Measurements from ENCODE around the gene ARHGAP40.

ARHGAP40 gene

GRCh38 chr20:38664284-38664683 lies 62.7 kb downstream of the ARHGAP40 start:
- H3K9me3 ChIP-seq (ENCODE audit: control insufficient read depth in 2 of 2, low read length in 2 of 2), result no peaks in the 10 kb centered on the region
- H3K4me1 ChIP-seq (ENCODE audit: control insufficient read depth in 2 of 2, insufficient read depth in 2 of 2, low read length in 2 of 2), result no peaks in the 10 kb centered on the region
- no peak overlapping the region for H3K9ac ChIP-seq (ENCODE audit: low read depth in 1 of 2, low read length in 2 of 2)
- H3K36me3 ChIP-seq (ENCODE audit: control insufficient read depth in 2 of 2, insufficient read depth in 2 of 2, low read length in 2 of 2), result no peaks in the 10 kb centered on the region
- peaks cover 5% of the 10 kb centered on the region in 2 donors for H3K27me3 ChIP-seq (ENCODE audit: control insufficient read depth in 2 of 2, insufficient read depth in 2 of 2, low read length in 2 of 2)
- H3K4me3 ChIP-seq (ENCODE audit: low read length in 2 of 2), result no peak overlapping the region
- H3K27ac ChIP-seq (ENCODE audit: low read depth in 2 of 2, low read length in 2 of 2), result no peak overlapping the region

GRCh38 chr20:38665094-38665493 lies 63.5 kb downstream of the ARHGAP40 start:
- Histone ChIP-seq H3K9me3 (ENCODE audit: control insufficient read depth in 2 of 2, low read length in 2 of 2) (no peaks in the 10 kb centered on the region), H3K4me3 (ENCODE audit: low read length in 2 of 2) (no peak overlapping the region), H3K9ac (ENCODE audit: low read depth in 1 of 2, low read length in 2 of 2) (no peak overlapping the region), H3K27ac (ENCODE audit: low read depth in 2 of 2, low read length in 2 of 2) (no peak overlapping the region), H3K27me3 (ENCODE audit: control insufficient read depth in 2 of 2, insufficient read depth in 2 of 2, low read length in 2 of 2) (peaks cover 5% of the 10 kb centered on the region in 2 donors), H3K36me3 (ENCODE audit: control insufficient read depth in 2 of 2, insufficient read depth in 2 of 2, low read length in 2 of 2) (no peaks in the 10 kb centered on the region), H3K4me1 (ENCODE audit: control insufficient read depth in 2 of 2, insufficient read depth in 2 of 2, low read length in 2 of 2) (no peaks in the 10 kb centered on the region)

GRCh38 chr20:38665506-38666285 lies 64.1 kb downstream of the ARHGAP40 start:
- no peak overlapping the region for H3K9ac ChIP-seq (ENCODE audit: low read depth in 1 of 2, low read length in 2 of 2)
- H3K9me3 ChIP-seq (ENCODE audit: control insufficient read depth in 2 of 2, low read length in 2 of 2), result no peaks in the 10 kb centered on the region
- H3K4me3 ChIP-seq (ENCODE audit: low read length in 2 of 2), result no peak overlapping the region
- no peak overlapping the region for H3K27ac ChIP-seq (ENCODE audit: low read depth in 2 of 2, low read length in 2 of 2)
- H3K4me1 ChIP-seq (ENCODE audit: control insufficient read depth in 2 of 2, insufficient read depth in 2 of 2, low read length in 2 of 2), result no peaks in the 10 kb centered on the region
- H3K36me3 ChIP-seq (ENCODE audit: control insufficient read depth in 2 of 2, insufficient read depth in 2 of 2, low read length in 2 of 2), result no peaks in the 10 kb centered on the region
- peaks cover 5% of the 10 kb centered on the region in 2 donors for H3K27me3 ChIP-seq (ENCODE audit: control insufficient read depth in 2 of 2, insufficient read depth in 2 of 2, low read length in 2 of 2)

- Histone ChIP-seq H3K9ac (ENCODE audit: low read depth in 1 of 2, low read length in 2 of 2) (no peak overlapping the region), H3K9me3 (ENCODE audit: control insufficient read depth in 2 of 2, low read length in 2 of 2) (no peaks in the 10 kb centered on the region), H3K27me3 (ENCODE audit: control insufficient read depth in 2 of 2, insufficient read depth in 2 of 2, low read length in 2 of 2) (peaks cover 12 to 14% of the 10 kb centered on the region in 2 donors)
Observed at GRCh38 chr20:38667417-38667956, 65.9 kb downstream of the ARHGAP40 start.

GRCh38 chr20:38669688-38670087 lies 68.1 kb downstream of the ARHGAP40 start:
- Histone ChIP-seq H3K4me3 (ENCODE audit: low read length in 2 of 2) (no peak overlapping the region), H3K27ac (ENCODE audit: low read depth in 2 of 2, low read length in 2 of 2) (no peak overlapping the region), H3K4me1 (ENCODE audit: control insufficient read depth in 2 of 2, insufficient read depth in 2 of 2, low read length in 2 of 2) (peaks cover 0 to 5% of the 10 kb centered on the region in 2 donors), H3K9ac (ENCODE audit: low read depth in 1 of 2, low read length in 2 of 2) (no peak overlapping the region), H3K9me3 (ENCODE audit: control insufficient read depth in 2 of 2, low read length in 2 of 2) (no peaks in the 10 kb centered on the region), H3K36me3 (ENCODE audit: control insufficient read depth in 2 of 2, insufficient read depth in 2 of 2, low read length in 2 of 2) (no peaks in the 10 kb centered on the region), H3K27me3 (ENCODE audit: control insufficient read depth in 2 of 2, insufficient read depth in 2 of 2, low read length in 2 of 2) (peaks cover 15 to 20% of the 10 kb centered on the region in 2 donors)

More at GRCh38 chr20:38667417-38667956, 65.9 kb downstream of the ARHGAP40 start:
- no peaks in the 10 kb centered on the region for H3K4me1 ChIP-seq (ENCODE audit: control insufficient read depth in 2 of 2, insufficient read depth in 2 of 2, low read length in 2 of 2)
- H3K4me3 ChIP-seq (ENCODE audit: low read length in 2 of 2), result no peak overlapping the region
- no peak overlapping the region for H3K27ac ChIP-seq (ENCODE audit: low read depth in 2 of 2, low read length in 2 of 2)
- no peaks in the 10 kb centered on the region for H3K36me3 ChIP-seq (ENCODE audit: control insufficient read depth in 2 of 2, insufficient read depth in 2 of 2, low read length in 2 of 2)

- Histone ChIP-seq H3K9ac (ENCODE audit: low read depth in 1 of 2, low read length in 2 of 2) (no peak overlapping the region), H3K4me1 (ENCODE audit: control insufficient read depth in 2 of 2, insufficient read depth in 2 of 2, low read length in 2 of 2) (peaks cover 0 to 5% of the 10 kb centered on the region in 2 donors), H3K27ac (ENCODE audit: low read depth in 2 of 2, low read length in 2 of 2) (no peak overlapping the region), H3K4me3 (ENCODE audit: low read length in 2 of 2) (no peak overlapping the region), H3K36me3 (ENCODE audit: control insufficient read depth in 2 of 2, insufficient read depth in 2 of 2, low read length in 2 of 2) (no peaks in the 10 kb centered on the region), H3K27me3 (ENCODE audit: control insufficient read depth in 2 of 2, insufficient read depth in 2 of 2, low read length in 2 of 2) (peaks cover 11 to 22% of the 10 kb centered on the region in 2 donors), H3K9me3 (ENCODE audit: control insufficient read depth in 2 of 2, low read length in 2 of 2) (no peaks in the 10 kb centered on the region)
Observed at GRCh38 chr20:38670786-38671185, 69.2 kb downstream of the ARHGAP40 start.

GRCh38 chr20:38671186-38671585 lies 69.6 kb downstream of the ARHGAP40 start:
- peaks cover 10 to 22% of the 10 kb centered on the region in 2 donors for H3K27me3 ChIP-seq (ENCODE audit: control insufficient read depth in 2 of 2, insufficient read depth in 2 of 2, low read length in 2 of 2)
- H3K27ac ChIP-seq (ENCODE audit: low read depth in 2 of 2, low read length in 2 of 2), result no peak overlapping the region
- H3K4me3 ChIP-seq (ENCODE audit: low read length in 2 of 2), result no peak overlapping the region
- H3K9me3 ChIP-seq (ENCODE audit: control insufficient read depth in 2 of 2, low read length in 2 of 2), result no peaks in the 10 kb centered on the region
- H3K36me3 ChIP-seq (ENCODE audit: control insufficient read depth in 2 of 2, insufficient read depth in 2 of 2, low read length in 2 of 2), result no peaks in the 10 kb centered on the region
- peaks cover 0 to 5% of the 10 kb centered on the region in 2 donors for H3K4me1 ChIP-seq (ENCODE audit: control insufficient read depth in 2 of 2, insufficient read depth in 2 of 2, low read length in 2 of 2)
- H3K9ac ChIP-seq (ENCODE audit: low read depth in 1 of 2, low read length in 2 of 2), result no peak overlapping the region

GRCh38 chr20:38671701-38672292 lies 70.2 kb downstream of the ARHGAP40 start:
- H3K27me3 ChIP-seq (ENCODE audit: control insufficient read depth in 2 of 2, insufficient read depth in 2 of 2, low read length in 2 of 2), result peaks cover 10 to 22% of the 10 kb centered on the region in 2 donors
- no peak overlapping the region for H3K4me3 ChIP-seq (ENCODE audit: low read length in 2 of 2)
- no peaks in the 10 kb centered on the region for H3K36me3 ChIP-seq (ENCODE audit: control insufficient read depth in 2 of 2, insufficient read depth in 2 of 2, low read length in 2 of 2)
- H3K27ac ChIP-seq (ENCODE audit: low read depth in 2 of 2, low read length in 2 of 2), result no peak overlapping the region
- H3K9me3 ChIP-seq (ENCODE audit: control insufficient read depth in 2 of 2, low read length in 2 of 2), result no peaks in the 10 kb centered on the region
- no peak overlapping the region for H3K9ac ChIP-seq (ENCODE audit: low read depth in 1 of 2, low read length in 2 of 2)
- H3K4me1 ChIP-seq (ENCODE audit: control insufficient read depth in 2 of 2, insufficient read depth in 2 of 2, low read length in 2 of 2), result peaks cover 0 to 5% of the 10 kb centered on the region in 2 donors

GRCh38 chr20:38672504-38672903 lies 70.9 kb downstream of the ARHGAP40 start:
- peaks cover 0 to 5% of the 10 kb centered on the region in 2 donors for H3K4me1 ChIP-seq (ENCODE audit: control insufficient read depth in 2 of 2, insufficient read depth in 2 of 2, low read length in 2 of 2)
- no peak overlapping the region for H3K4me3 ChIP-seq (ENCODE audit: low read length in 2 of 2)
- no peak overlapping the region for H3K9ac ChIP-seq (ENCODE audit: low read depth in 1 of 2, low read length in 2 of 2)
- H3K9me3 ChIP-seq (ENCODE audit: control insufficient read depth in 2 of 2, low read length in 2 of 2), result no peaks in the 10 kb centered on the region
- no peaks in the 10 kb centered on the region for H3K36me3 ChIP-seq (ENCODE audit: control insufficient read depth in 2 of 2, insufficient read depth in 2 of 2, low read length in 2 of 2)
- peaks cover 10 to 22% of the 10 kb centered on the region in 2 donors for H3K27me3 ChIP-seq (ENCODE audit: control insufficient read depth in 2 of 2, insufficient read depth in 2 of 2, low read length in 2 of 2)
- H3K27ac ChIP-seq (ENCODE audit: low read depth in 2 of 2, low read length in 2 of 2), result no peak overlapping the region

GRCh38 chr20:38673261-38673660 lies 71.7 kb downstream of the ARHGAP40 start:
- no peak overlapping the region for H3K9ac ChIP-seq (ENCODE audit: low read depth in 1 of 2, low read length in 2 of 2)
- peaks cover 10 to 22% of the 10 kb centered on the region in 2 donors for H3K27me3 ChIP-seq (ENCODE audit: control insufficient read depth in 2 of 2, insufficient read depth in 2 of 2, low read length in 2 of 2)
- no peak overlapping the region for H3K27ac ChIP-seq (ENCODE audit: low read depth in 2 of 2, low read length in 2 of 2)
- H3K36me3 ChIP-seq (ENCODE audit: control insufficient read depth in 2 of 2, insufficient read depth in 2 of 2, low read length in 2 of 2), result no peaks in the 10 kb centered on the region
- H3K9me3 ChIP-seq (ENCODE audit: control insufficient read depth in 2 of 2, low read length in 2 of 2), result no peaks in the 10 kb centered on the region
- no peak overlapping the region for H3K4me3 ChIP-seq (ENCODE audit: low read length in 2 of 2)
- peaks cover 0 to 5% of the 10 kb centered on the region in 2 donors for H3K4me1 ChIP-seq (ENCODE audit: control insufficient read depth in 2 of 2, insufficient read depth in 2 of 2, low read length in 2 of 2)
